ENCODE results near the gene PPAT. TPM values are rescaled to one million over a fixed set of nuclear protein-coding genes. Genes with fewer than 3 reads are reported as not detected.
"Not testable (repeated sequence)": the region's sequence is repeated elsewhere in the genome, so short reads cannot be mapped to it uniquely, and the experiment has no call there.

PPAT gene
- total RNA-seq, 1 donor from 2014 or later: 5.1 TPM

- intact Hi-C loops (cut with micrococcal nuclease): no loop called here
- no peak for DNase-seq
- ATAC-seq: no peak
Observed at GRCh38 chr4:56389558-56389957, 45.9 kb downstream of the PPAT start.

- intact Hi-C loops (cut with micrococcal nuclease): no loop called here
- ATAC-seq (no peak), DNase-seq (no peak)
Observed at GRCh38 chr4:56388306-56388705, 47.1 kb downstream of the PPAT start.

GRCh38 chr4:56387023-56388001 is 48.1 kb downstream of the PPAT start, which contains the start of gene AASDH:
Gene AASDH, minus strand, starts transcription at chr4:56387491. Its CDS starts 3,192 bp downstream, at chr4:56384299.
- intact Hi-C loops (cut with micrococcal nuclease): no loop called here
- ATAC-seq: peak; percentile 99

GRCh38 chr4:56386091-56386490 is 49.3 kb downstream of the PPAT start:
- ATAC-seq (no peak), DNase-seq (no peak)
- intact Hi-C loops (cut with micrococcal nuclease): no loop called here

More at GRCh38 chr4:56387023-56388001, 48.1 kb downstream of the PPAT start, which contains the start of gene AASDH:
- peak; percentile 95 for DNase-seq

GRCh38 chr4:56375458-56375857 is 60.0 kb downstream of the PPAT start:
- no peak for ATAC-seq
- intact Hi-C loops (cut with micrococcal nuclease): no loop called here
- no peak for DNase-seq

GRCh38 chr4:56374956-56375355 is 60.5 kb downstream of the PPAT start:
- ATAC-seq: no peak
- no peak for DNase-seq
- intact Hi-C loops (cut with micrococcal nuclease): no loop called here

GRCh38 chr4:56372774-56373173 is 62.6 kb downstream of the PPAT start:
- ATAC-seq (no peak), DNase-seq (no peak)
- intact Hi-C loops (cut with micrococcal nuclease): no loop called here

- DNase-seq (no peak), ATAC-seq (no peak)
- intact Hi-C loops (cut with micrococcal nuclease): no loop called here
Observed at GRCh38 chr4:56371426-56372220, 63.8 kb downstream of the PPAT start.

- ATAC-seq (no peak), DNase-seq (no peak)
- intact Hi-C loops (cut with micrococcal nuclease): no loop called here
Observed at GRCh38 chr4:56370377-56370776, 65.0 kb downstream of the PPAT start.

- intact Hi-C loops (cut with micrococcal nuclease); DNase-seq; ATAC-seq: not testable (repeated sequence)
Observed at GRCh38 chr4:56362981-56363380, 72.4 kb downstream of the PPAT start.

GRCh38 chr4:56360071-56360470 is 75.3 kb downstream of the PPAT start:
- intact Hi-C loops (cut with micrococcal nuclease): no loop called here
- ATAC-seq (no peak), DNase-seq (no peak)

GRCh38 chr4:56356650-56357049 is 78.8 kb downstream of the PPAT start:
- DNase-seq (no peak), ATAC-seq (no peak)
- intact Hi-C loops (cut with micrococcal nuclease): no loop called here

- ATAC-seq (no peak), DNase-seq (no peak)
- intact Hi-C loops (cut with micrococcal nuclease): no loop called here
Observed at GRCh38 chr4:56348576-56348975, 86.8 kb downstream of the PPAT start.

GRCh38 chr4:56345458-56345857 is 90.0 kb downstream of the PPAT start:
- ATAC-seq (no peak), DNase-seq (no peak)
- intact Hi-C loops (cut with micrococcal nuclease): no loop called here

Other genes starting within 250 kb of the PPAT start
- gene AASDH, start 48.1 kb downstream of the PPAT start, total RNA-seq: 5.3 TPM
- gene PAICS, start 645 bp upstream of the PPAT start, total RNA-seq: 20.0 TPM
- gene SRP72, start 32.0 kb upstream of the PPAT start, total RNA-seq: 40.2 TPM
- gene ARL9, start 70.2 kb upstream of the PPAT start, total RNA-seq: not detected
- 64.8 TPM for gene HOPX, start 245.7 kb upstream of the PPAT start, total RNA-seq